ENCODE data around the gene NF2. TPM values are rescaled to one million over a fixed set of nuclear protein-coding genes. Genes with fewer than 3 reads are reported as not detected.
A peak's percentile ranks its signal among the peaks of the same experiment; 100 is the strongest.

NF2 gene
- polyA plus RNA-seq, 3 donors, result 7.7 to 15.5 (median 8.4) TPM

- no peaks in the 10 kb centered on the region for H3K79me2 ChIP-seq (ENCODE audit: insufficient read depth, low read length)
- H3K9me3 ChIP-seq (replicated peaks in 1 of 2; ENCODE audit: control insufficient read depth in 1 of 2, insufficient read depth in 1 of 2, low read length in 2 of 2), result no peaks in the 10 kb centered on the region
- intact Hi-C loops (cut with micrococcal nuclease), result no loop called here
- no peak overlapping the region for H3K4me3 ChIP-seq (replicated peaks in 1 of 3; ENCODE audit: low read depth in 2 of 3, low read length in 3 of 3)
- no peaks in the 10 kb centered on the region for H3K4me1 Mint-ChIP-seq
- WGBS (ENCODE audit: insufficient coverage), result 95% methylated on average over 13 of the region's 14 CpGs
- H4K20me1 ChIP-seq (ENCODE audit: insufficient read depth, low read length), result no peaks in the 10 kb centered on the region
- H3K9me3 Mint-ChIP-seq, result no peaks in the 10 kb centered on the region
- H3K4me2 ChIP-seq (replicated peaks; ENCODE audit: extremely low read depth, low read length, poor library complexity, severe bottlenecking), result no peak overlapping the region
- H3K27me3 Mint-ChIP-seq (ENCODE audit: low read depth in 3 of 3), result peaks cover 0 to 2% (median 0%) of the 10 kb centered on the region in 3 donors
- no peak overlapping the region for H3K4me3 Mint-ChIP-seq
- peaks cover 90 to 98% of the 10 kb centered on the region in 2 donors for H3K36me3 ChIP-seq (replicated peaks in 1 of 2; ENCODE audit: control insufficient read depth in 1 of 2, insufficient read depth in 2 of 2, low read length in 2 of 2)
- peak overlapping the region in 1 of 7 donors; percentile 44 for H3K27ac Mint-ChIP-seq
- H3K27me3 ChIP-seq (ENCODE audit: control insufficient read depth in 2 of 2, insufficient read depth in 2 of 2, low read length in 2 of 2), result no peaks in the 10 kb centered on the region
- peaks cover 90 to 97% of the 10 kb centered on the region in 2 donors for H3K36me3 Mint-ChIP-seq
- no peak for DNase-seq
- H3K27ac ChIP-seq (ENCODE audit: low read depth in 1 of 2, low read length in 2 of 2), result no peak overlapping the region
- no peaks in the 10 kb centered on the region for H3K4me1 ChIP-seq (ENCODE audit: control insufficient read depth in 1 of 2, insufficient read depth in 2 of 2, low read length in 2 of 2)
- no peak overlapping the region for H2AFZ ChIP-seq (ENCODE audit: insufficient read depth, low read depth, low read length, poor library complexity, severe bottlenecking)
- H3K9ac ChIP-seq (ENCODE audit: insufficient read depth, low read length, poor library complexity, severe bottlenecking), result no peak overlapping the region
- no peak for TF ChIP-seq CTCF (IDR thresholded peaks at IDR 0.05)
These were observed 70.1 kb downstream of the NF2 start for GRCh38 chr22:29673361-29674066.

GRCh38 chr22:29674121-29674520, 70.7 kb downstream of the NF2 start:
- Histone ChIP-seq H3K36me3 (replicated peaks in 1 of 2; ENCODE audit: control insufficient read depth in 1 of 2, insufficient read depth in 2 of 2, low read length in 2 of 2) (peaks cover 90 to 98% of the 10 kb centered on the region in 2 donors), H3K4me1 (ENCODE audit: control insufficient read depth in 1 of 2, insufficient read depth in 2 of 2, low read length in 2 of 2) (no peaks in the 10 kb centered on the region), H3K4me2 (replicated peaks; ENCODE audit: extremely low read depth, low read length, poor library complexity, severe bottlenecking) (no peak overlapping the region), H3K79me2 (ENCODE audit: insufficient read depth, low read length) (no peaks in the 10 kb centered on the region), H2AFZ (ENCODE audit: insufficient read depth, low read depth, low read length, poor library complexity, severe bottlenecking) (no peak overlapping the region), H3K27me3 (ENCODE audit: control insufficient read depth in 2 of 2, insufficient read depth in 2 of 2, low read length in 2 of 2) (no peaks in the 10 kb centered on the region), H3K9ac (ENCODE audit: insufficient read depth, low read length, poor library complexity, severe bottlenecking) (no peak overlapping the region), H3K27ac (ENCODE audit: low read depth in 1 of 2, low read length in 2 of 2) (no peak overlapping the region), H4K20me1 (ENCODE audit: insufficient read depth, low read length) (no peaks in the 10 kb centered on the region), H3K4me3 (replicated peaks in 1 of 3; ENCODE audit: low read depth in 2 of 3, low read length in 3 of 3) (no peak overlapping the region), H3K9me3 (replicated peaks in 1 of 2; ENCODE audit: control insufficient read depth in 1 of 2, insufficient read depth in 1 of 2, low read length in 2 of 2) (no peaks in the 10 kb centered on the region)
- 98% methylated on average over 8 of the region's 8 CpGs for WGBS (ENCODE audit: insufficient coverage)
- Mint-ChIP-seq H3K9me3 (no peaks in the 10 kb centered on the region), H3K27me3 (ENCODE audit: low read depth in 3 of 3) (no peaks in the 10 kb centered on the region), H3K27ac (no peak overlapping the region), H3K4me1 (no peaks in the 10 kb centered on the region), H3K36me3 (peaks cover 90 to 97% of the 10 kb centered on the region in 2 donors), H3K4me3 (no peak overlapping the region)
- no peak for TF ChIP-seq CTCF (IDR thresholded peaks at IDR 0.05)
- DNase-seq, result no peak
- intact Hi-C loops (cut with micrococcal nuclease), result no loop called here
